HTERT RPE-1 (cell line): ENCODE data around the gene CREBBP.
"Not testable (repeated sequence)": the region's sequence is repeated elsewhere in the genome, so short reads cannot be mapped to it uniquely, and the experiment has no call there.

ENCODE experiments used
- in situ Hi-C: fragments of 300-500 bp; cut with MboI; formaldehyde crosslinking; loops from 4 replicates; pipeline ENCODE4 v1.14.3; 2020; ENCODE audit warnings: low sequenced_read_pairs

CREBBP gene

DNA sequence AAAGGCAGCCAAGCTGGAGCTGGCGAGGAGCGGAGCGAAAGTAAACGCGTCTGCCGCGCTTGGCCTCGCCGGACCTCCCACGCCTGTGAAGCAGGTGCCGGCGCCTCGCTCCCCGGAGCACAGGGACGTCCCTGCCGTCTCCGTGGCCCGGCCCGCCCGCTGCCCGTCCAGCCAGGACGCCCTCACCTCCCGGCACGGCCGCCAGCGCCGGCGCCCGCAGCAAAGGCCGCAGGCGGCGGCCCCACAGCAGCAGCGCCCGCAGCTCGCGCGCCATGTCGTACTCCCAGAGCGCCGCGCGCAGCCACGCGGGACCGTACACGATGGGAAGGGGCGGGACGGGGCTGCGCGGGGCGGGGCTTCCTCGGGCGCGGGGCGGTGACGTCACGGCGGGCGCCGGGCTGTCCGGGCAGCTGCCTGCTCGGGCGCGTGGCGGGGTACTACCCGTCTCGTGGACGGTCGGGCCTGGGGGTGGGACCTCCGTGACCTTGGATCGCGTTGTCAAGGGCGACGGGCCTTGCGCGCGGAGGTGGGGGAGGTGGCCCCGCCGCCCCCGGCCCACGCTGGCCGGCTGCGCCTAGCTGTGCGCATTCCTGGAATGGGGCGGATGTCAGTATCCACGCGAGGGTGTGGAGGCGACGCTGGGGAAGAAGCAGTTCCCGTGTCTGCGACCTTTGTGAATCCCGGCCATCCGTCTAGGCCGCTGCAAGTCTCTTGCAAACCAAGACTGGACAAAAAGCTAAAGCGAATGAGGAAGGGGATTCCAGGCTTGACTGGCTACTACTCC is 163.1 kb downstream of the CREBBP start, which contains the start of gene TRAP1:
TRAP1 (minus strand) TSS at position 290 of the 784 bp plus-strand sequence; CDS start at position 274, 16 bp downstream.
- in situ Hi-C loops = no loop called here

DNA sequence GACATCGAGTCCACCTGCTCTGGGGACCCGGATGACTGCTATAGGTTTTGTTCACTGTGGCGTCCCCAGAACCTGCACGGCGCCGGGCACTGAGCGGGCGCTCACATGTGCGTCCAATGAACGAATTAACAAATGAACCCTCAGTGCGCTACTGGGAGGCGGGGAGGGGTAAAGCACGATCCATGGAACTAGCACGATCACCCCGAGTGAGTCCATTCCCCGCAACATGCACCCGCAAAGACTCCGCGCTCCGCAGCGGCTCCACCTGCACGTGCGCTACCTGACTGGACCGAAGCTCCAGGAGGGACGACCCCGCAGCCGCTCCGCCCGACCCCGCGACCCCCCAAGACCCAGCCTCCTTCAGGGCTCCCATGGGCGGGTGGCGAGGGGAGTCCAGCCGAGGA is 163.7 kb downstream of the CREBBP start:
- in situ Hi-C loops = no loop called here

DNA sequence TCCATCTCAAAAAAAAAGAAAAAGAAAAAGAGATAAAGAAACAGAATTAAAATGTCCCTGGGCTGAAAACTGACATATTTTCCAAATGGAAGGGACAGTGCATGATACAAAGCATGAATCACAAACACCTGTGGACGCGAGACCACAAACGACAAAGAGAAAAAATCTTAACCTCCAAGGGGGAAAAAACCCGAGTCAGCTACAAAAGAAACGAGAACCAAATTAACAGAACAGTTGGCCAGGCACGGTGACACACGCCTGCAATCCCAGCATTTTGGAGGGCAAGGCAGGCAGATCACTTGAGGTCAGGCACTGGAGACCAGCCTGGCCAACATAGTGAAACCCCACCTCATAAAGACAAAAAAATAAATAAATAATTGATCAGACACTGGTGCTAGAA is 165.1 kb downstream of the CREBBP start:
- in situ Hi-C loops = no loop called here

DNA sequence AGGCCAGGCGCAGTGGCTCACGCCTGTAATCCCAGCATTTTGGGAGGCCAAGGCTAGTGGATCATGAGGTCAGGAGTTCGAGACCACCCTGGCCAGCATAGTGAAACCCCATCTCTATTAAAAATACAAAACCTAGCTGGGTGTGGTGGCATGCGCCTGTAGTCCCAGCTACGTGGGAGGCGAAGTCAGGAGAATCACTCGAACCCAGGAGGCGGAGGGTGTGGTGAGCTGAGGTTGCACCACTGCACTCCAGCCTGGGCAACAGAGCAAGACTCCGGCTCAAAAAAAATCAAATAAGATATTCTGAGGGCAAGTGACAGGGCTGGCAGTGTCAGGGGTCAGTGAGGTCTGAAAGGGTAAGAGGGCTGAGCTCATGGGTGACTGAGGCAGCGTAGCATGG is 166.1 kb downstream of the CREBBP start:
- in situ Hi-C loops = not testable (repeated sequence)

DNA sequence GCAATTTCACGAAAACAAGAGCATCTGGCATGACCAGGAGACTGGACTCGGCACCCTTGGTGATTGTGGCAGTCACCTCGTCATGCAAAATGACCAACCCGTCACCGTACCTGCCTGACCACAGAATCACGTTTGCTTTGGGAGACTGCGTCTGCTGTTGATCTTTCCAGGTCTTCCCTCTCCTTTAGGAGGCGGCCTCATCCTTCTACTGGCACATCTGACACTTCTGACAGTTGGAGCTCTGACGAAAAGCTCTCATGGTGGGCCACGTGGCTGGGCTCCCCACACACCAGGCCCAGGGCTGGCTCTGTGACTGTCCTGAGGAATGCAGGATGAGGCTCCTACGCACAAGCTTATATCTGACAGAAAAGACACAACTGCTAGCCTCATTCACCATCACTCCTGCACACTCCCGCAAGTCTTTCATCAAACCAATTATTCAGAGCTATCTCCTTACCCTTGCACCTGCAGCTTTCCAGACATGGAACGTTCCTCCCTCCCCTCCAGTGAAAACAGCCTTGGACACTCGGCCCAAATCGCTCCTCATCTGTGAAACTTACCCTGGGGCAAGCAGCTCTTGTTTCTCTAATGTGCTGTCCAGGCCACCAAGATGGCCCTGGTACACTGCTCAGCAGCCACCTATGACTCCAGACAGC is 166.8 kb downstream of the CREBBP start:
- in situ Hi-C loops = no loop called here

DNA sequence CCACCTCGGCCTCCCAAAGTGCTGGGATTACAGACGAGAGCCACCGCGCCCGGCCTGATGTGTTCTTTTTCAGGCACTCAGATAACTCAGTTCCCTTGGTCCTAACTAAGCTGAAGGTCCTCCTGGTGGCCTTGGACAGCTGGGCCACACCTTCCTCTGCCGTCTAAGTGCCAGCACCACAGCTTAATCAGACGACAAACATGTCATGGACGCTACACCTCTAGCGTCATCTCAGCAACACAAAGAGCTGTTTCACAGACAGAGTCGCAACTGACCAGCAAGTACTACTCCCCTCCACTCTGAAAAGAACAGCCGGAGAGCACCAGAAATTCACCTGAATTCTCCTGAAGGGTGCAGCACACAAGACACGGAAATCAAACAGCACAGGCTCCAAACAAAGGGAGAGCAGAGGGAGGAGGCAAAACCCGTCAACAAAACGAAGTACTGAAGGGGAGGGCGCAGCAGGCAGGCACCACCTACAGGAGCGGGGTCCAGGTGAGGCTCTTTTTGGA is 167.6 kb downstream of the CREBBP start:
- in situ Hi-C loops = no loop called here

DNA sequence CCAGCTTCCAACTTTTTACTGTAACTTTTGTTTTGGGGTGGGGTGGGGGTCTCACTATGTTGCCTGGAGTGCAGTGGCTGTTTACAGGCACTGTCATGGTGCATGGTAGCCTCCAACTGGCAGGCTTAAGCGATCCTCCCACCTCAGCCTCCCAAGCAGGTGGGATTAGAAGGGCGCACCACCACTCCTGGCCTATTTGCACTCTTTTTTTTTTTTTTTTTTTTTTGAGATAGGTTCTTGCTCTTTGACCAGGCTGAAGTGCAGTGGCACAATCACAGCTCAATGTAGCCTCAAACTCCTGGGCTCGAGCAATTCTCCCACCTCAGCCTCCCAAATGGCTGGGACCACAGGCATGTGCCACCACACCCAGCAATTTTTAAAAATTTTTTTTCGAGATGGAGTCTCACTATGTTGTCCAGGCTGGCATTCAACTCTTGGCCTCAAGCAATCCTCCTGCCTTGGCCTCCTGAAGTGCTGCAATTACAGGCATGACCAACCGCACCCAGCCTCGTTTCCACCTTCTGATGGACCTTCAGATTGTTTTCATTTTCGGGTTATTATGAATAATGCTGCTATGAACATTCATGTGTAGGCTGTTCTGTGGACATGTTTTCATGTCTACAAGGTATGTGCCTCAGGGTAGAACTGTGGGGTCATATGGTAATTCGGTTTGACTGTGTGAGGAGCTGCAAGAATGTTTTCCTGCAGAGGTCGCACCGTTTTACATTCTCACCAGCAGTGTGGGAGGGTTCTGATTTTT is 174.1 kb downstream of the CREBBP start:
- in situ Hi-C loops = no loop called here

DNA sequence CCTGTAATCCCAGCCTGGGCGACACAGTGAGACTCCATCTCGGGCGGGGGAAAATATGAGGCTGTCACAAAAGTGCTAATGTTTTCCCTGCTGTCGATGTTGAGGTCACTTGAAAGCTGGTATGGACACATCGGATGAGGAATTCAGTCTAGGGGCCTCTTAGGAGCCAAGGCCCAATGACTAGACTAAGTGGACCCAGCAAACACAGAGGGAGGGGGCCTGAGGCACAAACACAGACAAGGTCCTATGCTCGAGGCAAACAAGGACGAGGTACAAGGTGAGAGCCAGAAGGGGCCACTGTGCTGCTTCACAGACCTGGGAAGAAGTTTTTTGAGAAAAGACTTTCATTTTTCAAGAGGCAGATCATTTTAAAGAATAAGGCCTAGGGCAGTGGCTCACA is 178.4 kb downstream of the CREBBP start:
- in situ Hi-C loops = no loop called here

DNA sequence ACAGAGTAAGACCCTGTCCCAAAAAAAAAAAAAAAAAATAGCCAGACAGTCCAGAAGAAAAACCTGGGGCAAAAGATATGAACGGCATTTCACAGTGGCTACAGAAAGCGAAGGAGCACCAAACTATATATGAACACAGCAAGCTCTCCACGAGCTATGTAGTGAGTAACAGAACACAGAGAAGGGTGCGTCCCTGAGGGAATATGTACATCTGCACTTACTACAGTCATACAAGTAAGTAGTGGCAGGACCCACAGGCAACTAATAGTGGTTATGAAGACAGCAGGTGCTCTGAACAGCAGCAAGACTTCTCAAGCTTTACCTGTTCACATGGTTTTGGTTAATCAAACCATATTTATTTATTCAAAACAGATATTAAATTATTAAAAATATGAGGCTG is 179.0 kb downstream of the CREBBP start:
- in situ Hi-C loops = no loop called here

DNA sequence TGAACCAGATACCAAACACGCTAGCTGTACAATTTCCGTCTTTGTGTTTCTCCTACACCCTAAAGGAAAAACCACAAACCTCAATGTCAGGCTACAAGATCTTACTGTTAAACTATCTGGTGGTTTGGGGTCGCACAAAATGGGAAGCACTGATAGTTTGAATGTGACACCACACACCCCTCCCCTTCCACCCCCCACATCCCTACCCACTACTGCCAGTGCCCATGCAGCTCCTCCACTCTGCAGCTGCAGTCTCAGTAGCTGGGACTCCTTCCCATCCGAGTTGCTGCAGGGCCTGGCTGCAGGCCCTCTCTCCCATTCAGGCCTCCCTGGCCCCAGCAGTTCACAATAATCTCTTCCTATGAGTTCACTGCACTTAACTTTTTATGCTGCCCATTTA is 181.6 kb downstream of the CREBBP start:
- in situ Hi-C loops = no loop called here

DNA sequence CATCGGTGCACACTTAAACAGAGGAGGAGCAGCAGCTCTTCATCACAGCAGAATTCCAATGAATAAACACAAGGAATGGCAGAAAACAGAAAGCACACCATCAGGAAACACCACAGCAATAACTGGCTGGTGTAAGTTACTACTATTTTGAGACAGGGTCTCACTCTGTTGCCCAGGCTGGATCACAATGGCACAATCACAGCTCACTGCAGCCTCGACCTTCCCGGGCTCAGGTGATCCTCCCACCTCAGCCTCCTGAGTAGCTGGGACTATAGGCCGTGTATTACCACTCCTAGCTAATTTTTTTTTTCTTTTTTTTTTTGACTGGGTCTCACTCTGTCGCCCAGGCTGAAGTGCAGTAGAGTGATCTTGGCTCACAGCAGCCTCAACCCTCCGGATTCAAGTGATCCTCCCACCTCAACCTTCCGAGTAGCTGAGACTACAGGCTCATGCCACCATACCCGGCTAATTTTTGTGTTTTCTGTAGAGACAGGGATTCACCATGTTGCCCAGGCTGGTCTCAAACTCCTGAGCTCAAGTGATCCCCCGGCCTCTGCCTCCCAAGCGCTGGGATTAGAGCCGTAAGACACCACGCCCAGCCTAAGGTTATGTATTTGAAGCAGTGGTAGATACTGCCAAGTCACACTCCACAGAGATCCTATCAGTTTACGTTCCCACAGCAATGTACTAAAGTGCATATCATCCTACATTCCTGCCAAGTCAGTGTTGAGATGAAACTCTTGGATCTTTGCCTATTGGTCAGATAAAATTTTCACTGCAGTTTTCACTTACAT is 183.9 kb downstream of the CREBBP start:
- in situ Hi-C loops = no loop called here

DNA sequence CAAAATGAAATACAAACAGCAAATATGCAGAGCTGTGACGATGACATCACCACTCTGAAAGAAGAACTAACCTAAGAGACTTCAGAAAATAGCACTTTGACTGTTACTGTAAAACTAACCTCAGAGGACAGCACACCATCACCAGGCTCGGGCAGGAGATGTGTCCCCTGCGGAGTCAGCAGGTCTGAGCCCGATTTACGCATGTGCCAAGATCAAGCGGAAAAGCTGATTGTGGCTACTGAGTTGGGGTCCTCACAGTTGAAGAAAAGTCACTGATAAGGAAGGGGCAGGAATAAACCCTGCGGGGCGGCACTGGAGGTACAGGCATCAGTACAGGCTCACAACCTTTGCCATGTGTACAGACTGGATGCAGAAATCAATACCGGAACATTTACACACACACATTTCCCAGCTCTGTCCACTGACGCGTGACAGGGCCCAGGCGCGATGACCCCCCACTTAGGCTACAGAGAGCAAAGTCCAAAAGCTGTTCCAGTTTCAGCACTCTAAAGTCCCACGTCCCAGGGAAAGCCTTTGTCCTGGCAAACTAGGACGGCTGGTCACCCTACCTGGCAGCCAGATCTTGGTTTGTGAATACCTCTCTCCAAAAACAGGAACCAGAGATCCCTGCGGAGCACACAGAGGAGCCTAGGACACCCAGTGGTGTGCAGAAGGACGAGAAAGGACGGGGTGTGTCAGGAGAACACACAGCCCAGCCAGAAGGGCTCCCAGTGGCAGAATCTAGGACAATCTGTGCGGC is 184.7 kb downstream of the CREBBP start:
- in situ Hi-C loops = no loop called here

DNA sequence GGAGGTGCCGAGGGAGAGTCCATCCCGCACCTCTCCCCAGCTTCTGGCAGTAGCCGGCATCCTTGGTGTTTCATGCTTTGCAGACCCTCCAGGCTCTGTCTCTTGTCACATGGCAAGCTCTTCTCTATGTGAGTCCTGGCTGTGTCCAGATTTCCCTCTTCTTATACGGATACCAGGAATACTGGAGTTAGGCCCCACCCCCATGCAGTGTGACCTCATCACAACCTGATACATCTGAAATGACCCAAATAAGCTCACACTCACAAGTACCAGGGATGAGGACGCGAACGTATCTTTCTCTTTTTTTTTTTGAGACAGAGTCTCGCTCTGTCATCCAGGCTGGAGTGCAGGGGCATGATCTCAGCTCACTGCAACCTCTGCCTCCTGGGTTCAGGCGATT is 186.5 kb downstream of the CREBBP start:
- in situ Hi-C loops = no loop called here

DNA sequence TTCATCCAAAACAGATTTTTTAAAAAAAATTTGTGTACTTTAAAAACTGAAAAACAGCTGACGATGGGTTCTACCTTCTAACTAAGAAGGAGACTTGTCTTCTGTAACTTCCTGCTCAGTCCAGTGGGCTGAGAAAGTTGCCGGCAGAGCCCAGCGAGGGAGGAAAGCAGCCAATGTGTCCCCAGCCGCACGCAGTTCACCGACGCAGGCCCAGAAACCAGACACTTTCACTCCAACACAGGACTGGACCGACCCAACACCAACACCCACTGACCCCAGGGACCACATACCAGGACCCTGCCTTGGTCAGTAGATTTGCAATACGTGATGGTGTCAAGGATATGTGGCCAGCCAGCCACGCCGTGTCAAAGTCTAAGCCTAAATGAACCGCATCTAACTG is 188.8 kb downstream of the CREBBP start:
- in situ Hi-C loops = no loop called here

DNA sequence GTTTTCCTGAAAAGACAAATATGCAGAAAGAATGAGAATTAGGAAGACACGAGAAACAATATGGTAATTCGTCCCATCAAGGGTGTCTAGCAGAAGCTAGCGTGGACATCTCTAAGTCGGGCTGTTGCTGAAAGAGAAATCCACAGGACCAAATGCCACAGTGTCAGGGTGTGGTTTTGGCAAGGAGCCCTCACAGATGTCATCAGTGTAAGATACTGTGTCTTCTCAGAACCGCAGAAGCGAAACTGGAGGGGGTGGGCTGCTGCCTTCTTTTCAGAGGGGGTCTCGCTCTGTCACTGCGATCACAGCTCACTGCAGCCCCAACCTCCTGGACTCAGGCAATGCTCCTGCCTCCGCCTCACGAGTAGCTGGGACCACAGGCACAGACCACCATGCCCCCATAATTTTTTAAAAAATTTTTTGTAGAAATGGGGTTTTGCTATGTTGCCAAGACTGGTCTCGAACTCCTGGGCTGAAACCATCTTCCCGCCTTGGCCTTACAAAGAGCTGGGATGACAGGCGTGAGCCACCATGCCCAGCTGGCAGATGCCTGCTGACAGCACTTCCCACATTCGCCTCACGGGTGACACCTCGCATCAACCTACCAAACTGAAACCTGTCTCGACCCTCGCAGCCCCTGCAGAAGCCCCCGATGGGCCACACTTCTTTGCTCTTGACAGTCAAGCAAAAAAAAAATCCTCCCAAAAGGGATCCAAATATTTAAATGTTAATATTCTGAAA is 189.4 kb downstream of the CREBBP start:
- in situ Hi-C loops = no loop called here

DNA sequence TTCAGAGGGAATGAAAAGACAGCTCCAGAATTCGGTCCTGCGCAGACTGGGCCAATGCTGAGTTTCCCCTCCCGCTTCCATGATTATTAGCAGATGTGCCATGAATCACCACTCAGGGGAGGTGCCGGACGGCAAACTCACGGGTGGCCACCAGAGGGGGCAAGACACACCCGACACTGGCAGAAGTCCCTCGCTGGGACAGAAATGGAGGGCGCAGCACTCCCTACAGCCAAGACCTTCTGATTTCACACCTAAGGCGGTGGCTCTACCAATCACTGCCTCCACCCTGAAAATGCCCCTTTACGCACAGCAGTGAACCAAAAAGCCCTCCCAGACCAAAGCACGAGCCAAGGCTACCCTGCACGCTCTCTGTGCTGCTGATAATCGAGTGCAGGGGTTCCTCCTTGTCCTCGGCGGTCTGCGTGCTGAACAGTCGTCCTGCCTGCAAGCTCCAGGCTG is 190.0 kb downstream of the CREBBP start:
- in situ Hi-C loops = no loop called here

DNA sequence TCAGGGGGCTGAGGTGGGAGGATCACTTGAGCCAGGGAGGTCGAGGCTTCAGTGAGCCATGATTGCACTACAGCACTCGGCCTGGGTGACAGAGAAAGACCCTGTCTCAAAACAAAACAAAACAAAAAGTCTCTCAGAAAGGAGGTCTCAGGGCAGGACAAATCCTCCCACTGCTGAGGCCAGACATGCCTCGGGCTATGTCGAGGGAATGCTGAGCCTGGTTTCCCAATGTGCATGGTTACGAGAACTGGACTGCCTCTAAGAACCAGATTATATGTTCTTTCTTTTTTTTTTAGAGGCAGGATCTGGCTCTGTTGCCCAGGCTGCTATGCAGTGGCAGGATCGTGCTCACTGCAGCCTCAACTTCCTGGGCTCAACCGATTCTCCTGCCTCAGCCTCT is 190.8 kb downstream of the CREBBP start:
- in situ Hi-C loops = no loop called here

DNA sequence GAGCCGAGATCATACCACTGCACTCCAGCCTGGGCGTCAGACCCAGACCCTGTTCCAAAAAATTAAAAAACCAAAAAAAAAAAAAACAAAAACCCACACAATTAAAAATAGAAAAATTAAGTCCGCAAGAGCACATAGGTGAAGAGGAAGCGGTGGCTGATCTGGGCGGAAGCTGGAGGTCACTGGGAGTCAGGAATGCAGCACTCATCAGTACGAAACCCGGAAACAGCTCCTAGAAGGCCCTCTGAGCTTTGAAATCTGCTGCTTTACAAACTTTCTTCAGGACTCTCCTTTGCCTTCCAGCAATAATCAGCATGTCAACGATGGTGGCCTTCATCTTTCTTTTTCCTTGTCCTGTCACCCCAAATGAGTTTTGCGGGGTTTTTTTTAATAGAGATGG is 192.7 kb downstream of the CREBBP start:
- in situ Hi-C loops = no loop called here

DNA sequence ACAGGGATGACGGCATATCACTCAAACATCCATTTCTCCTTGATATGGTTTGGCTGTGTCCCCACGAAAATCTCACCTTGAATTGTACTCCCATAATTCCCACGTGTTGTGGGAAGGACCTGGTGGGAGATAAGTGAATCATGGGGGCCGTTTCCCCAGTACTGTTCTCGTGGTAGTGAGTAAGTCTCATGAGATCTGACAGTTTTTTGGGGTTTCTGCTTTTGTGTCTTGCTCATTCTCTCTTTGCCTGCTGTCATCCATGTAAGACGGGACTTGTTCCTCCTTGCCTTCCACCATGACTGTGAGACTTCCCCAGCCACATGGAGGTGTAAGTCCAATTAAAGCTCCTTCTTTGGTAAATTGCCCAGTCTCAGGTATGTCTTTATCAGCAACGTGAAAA is 193.5 kb downstream of the CREBBP start:
- in situ Hi-C loops = no loop called here
